Stomach (tissue), 4 donors: ENCODE data around the gene MAST4.

Experiments used
- CTCF ChIP-seq, 7 experiments: fragments of 450-650 bp in 4 of 7; fragments of 200-600 bp in 3 of 7; sonication (generic) in 3 of 7; IDR thresholded peaks; one replicate each; pipeline ENCODE4 v1.5.1; 2016 to 2019; ENCODE audit warnings: antibody characterized with exemption in 7 of 7, control low read depth in 2 of 7, mild to moderate bottlenecking in 1 of 7
- POLR2A ChIP-seq, 4 donors: fragments of 450-650 bp; IDR thresholded peaks; one replicate each; pipeline ENCODE4 v1.6.1; 2016; ENCODE audit warnings: antibody characterized with exemption in 4 of 4, control low read depth in 2 of 4, mild to moderate bottlenecking in 1 of 4, moderate library complexity in 1 of 4

GRCh38 chr5:67073045-67073680 lies 477.0 kb downstream of the MAST4 start:
- no peak for TF ChIP-seq POLR2A (IDR thresholded peaks at IDR 0.05)
- no peak for TF ChIP-seq CTCF (IDR thresholded peaks at IDR 0.05)
